HL-60 (cell line): ENCODE measurements around the gene FBXW4.

Experiments used
- DNase-seq, 2 experiments: peaks; one replicate each; pipeline ENCODE4 v3.0.0-alpha.2; 2010 to 2020; ENCODE audit warnings: low read depth in 1 of 2, low spot score in 1 of 2
- H3K27ac ChIP-seq: fragments of 250-450 bp; sonication (Bioruptor Pico); replicated peaks from 2 replicates; pipeline ENCODE4 v1.5.1; 2020; ENCODE audit warnings: mild to moderate bottlenecking, moderate library complexity
- H3K27me3 ChIP-seq: fragments of 250-450 bp; sonication (Bioruptor Pico); 2 replicates; pipeline ENCODE4 v1.5.1; 2021; ENCODE audit warnings: mild to moderate bottlenecking, moderate library complexity; ENCODE audit not compliant: insufficient read depth, poor library complexity, severe bottlenecking
- H3K4me3 ChIP-seq: replicated peaks from 2 replicates; pipeline ENCODE4 v1.5.1; 2011; ENCODE audit warnings: mild to moderate bottlenecking, control low read depth, low read length; ENCODE audit not compliant: insufficient read depth
- GABPA ChIP-seq: IDR thresholded peaks from 2 replicates; pipeline ENCODE4 v1.6.1; 2012; ENCODE audit warnings: low read depth
- POLR2AphosphoS5 ChIP-seq: IDR thresholded peaks from 2 replicates; pipeline ENCODE4 v1.6.1; 2012; ENCODE audit warnings: low read depth
- SPI1 ChIP-seq: IDR thresholded peaks from 2 replicates; pipeline ENCODE4 v1.6.1; 2012; ENCODE audit warnings: low read depth, mild to moderate bottlenecking, borderline replicate concordance
- TF ChIP-seq, protein P1 (sequence below): IDR thresholded peaks from 2 replicates; pipeline ENCODE4 v1.6.1; 2012; ENCODE audit warnings: low read depth; ENCODE audit not compliant: insufficient replicate concordance
- TF ChIP-seq, protein P2 (sequence below): IDR thresholded peaks from one replicate; pipeline ENCODE4 v1.5.1; 2011; ENCODE audit warnings: low read length, control low read depth, inconsistent platforms; ENCODE audit not compliant: insufficient read depth

FBXW4 gene

DNA sequence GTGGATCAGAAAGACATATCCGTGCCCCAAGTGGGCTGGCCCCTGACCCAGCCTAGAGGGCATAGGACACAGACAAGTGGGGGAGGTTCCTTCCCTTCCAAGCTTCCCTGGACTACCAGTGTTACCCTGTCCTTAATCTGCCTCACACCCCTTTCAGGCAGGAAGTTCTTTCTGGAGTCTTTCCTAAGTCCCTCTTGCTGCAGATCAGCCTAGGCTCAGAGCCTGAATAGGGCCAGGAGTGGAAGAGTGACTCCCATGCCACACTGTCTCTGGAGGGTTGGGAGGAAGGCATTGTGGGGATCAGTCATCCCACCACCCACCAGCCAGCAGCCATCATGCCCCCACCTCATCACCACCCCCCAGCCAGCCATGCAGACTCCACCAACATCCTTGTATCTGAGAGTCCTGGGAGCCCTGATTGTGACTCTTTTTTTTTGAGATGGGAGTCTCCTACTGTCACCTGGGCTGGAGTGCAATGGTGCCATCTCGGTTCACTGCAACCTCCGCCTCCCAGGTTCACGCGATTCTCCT lies 129.5 kb downstream of the FBXW4 start:
- DNase-seq = no peak
- H3K27ac ChIP-seq = no peak overlapping the region
- H3K4me3 ChIP-seq = no peak overlapping the region
- no peak for TF ChIP-seq SPI1
- TF ChIP-seq, protein P1, sequence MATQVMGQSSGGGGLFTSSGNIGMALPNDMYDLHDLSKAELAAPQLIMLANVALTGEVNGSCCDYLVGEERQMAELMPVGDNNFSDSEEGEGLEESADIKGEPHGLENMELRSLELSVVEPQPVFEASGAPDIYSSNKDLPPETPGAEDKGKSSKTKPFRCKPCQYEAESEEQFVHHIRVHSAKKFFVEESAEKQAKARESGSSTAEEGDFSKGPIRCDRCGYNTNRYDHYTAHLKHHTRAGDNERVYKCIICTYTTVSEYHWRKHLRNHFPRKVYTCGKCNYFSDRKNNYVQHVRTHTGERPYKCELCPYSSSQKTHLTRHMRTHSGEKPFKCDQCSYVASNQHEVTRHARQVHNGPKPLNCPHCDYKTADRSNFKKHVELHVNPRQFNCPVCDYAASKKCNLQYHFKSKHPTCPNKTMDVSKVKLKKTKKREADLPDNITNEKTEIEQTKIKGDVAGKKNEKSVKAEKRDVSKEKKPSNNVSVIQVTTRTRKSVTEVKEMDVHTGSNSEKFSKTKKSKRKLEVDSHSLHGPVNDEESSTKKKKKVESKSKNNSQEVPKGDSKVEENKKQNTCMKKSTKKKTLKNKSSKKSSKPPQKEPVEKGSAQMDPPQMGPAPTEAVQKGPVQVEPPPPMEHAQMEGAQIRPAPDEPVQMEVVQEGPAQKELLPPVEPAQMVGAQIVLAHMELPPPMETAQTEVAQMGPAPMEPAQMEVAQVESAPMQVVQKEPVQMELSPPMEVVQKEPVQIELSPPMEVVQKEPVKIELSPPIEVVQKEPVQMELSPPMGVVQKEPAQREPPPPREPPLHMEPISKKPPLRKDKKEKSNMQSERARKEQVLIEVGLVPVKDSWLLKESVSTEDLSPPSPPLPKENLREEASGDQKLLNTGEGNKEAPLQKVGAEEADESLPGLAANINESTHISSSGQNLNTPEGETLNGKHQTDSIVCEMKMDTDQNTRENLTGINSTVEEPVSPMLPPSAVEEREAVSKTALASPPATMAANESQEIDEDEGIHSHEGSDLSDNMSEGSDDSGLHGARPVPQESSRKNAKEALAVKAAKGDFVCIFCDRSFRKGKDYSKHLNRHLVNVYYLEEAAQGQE = no peak
- TF ChIP-seq, protein P2, sequence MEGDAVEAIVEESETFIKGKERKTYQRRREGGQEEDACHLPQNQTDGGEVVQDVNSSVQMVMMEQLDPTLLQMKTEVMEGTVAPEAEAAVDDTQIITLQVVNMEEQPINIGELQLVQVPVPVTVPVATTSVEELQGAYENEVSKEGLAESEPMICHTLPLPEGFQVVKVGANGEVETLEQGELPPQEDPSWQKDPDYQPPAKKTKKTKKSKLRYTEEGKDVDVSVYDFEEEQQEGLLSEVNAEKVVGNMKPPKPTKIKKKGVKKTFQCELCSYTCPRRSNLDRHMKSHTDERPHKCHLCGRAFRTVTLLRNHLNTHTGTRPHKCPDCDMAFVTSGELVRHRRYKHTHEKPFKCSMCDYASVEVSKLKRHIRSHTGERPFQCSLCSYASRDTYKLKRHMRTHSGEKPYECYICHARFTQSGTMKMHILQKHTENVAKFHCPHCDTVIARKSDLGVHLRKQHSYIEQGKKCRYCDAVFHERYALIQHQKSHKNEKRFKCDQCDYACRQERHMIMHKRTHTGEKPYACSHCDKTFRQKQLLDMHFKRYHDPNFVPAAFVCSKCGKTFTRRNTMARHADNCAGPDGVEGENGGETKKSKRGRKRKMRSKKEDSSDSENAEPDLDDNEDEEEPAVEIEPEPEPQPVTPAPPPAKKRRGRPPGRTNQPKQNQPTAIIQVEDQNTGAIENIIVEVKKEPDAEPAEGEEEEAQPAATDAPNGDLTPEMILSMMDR = no peak
- no peak for TF ChIP-seq GABPA
- no peak for TF ChIP-seq POLR2AphosphoS5
- peaks cover 33% of the 10 kb centered on the region for H3K27me3 ChIP-seq

DNA sequence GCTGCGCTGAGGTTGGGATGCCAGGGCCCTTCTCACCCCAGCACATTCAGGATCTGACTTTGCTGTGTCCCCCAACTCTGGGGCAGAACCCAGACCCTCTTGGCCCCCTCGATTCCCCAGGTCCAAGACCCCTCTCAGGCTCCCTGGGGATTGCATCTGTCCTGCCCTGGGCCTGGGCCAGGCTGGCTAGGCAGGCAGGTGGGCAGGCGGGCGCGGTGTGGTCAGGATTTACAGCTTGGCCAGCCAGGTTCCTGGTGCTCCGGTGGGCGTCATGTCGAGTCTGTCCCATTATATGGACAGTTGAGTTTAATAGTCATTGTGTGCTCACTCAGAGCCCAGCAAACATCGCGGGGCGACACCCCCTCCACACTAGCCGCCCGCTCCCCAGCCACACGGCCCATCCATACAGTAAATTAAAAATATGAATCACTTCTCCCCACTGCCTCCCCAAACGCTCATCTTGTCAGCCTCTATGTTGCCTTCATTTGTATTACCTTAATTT lies 130.4 kb downstream of the FBXW4 start:
- TF ChIP-seq POLR2AphosphoS5 (no peak), GABPA (no peak), SPI1 (no peak)
- TF ChIP-seq, protein P1 = no peak
- TF ChIP-seq, protein P2 = no peak
- Histone ChIP-seq H3K4me3 (no peak overlapping the region), H3K27me3 (peaks cover 28% of the 10 kb centered on the region)

DNA sequence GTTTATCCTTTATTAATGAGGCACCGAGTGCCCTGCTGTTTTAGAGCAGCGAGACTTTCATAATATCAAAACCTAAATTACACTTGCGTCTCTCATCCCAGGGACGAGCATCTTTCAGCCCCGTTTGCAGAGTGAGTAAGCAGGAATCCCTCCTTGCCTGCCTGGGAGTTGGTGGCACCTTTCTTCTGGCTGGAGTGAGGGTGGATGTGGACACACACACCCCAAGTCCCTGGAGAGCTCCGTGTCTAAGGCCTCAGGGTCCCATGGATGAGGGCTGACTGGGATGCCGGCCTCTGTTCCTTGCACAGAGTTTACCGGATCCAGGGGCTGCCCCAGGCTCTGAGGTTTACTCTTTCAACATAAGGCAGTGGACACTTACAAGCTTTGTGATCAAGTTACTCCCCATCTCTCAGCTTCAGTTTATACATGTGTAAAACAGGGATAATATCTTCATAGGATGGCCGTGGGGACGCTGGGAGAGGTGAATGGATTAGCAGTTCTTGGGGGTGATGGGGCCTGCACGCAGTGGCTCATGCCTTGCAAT lies 131.4 kb downstream of the FBXW4 start:
- H3K27ac ChIP-seq = no peak overlapping the region
- peaks cover 20% of the 10 kb centered on the region for H3K27me3 ChIP-seq
- H3K4me3 ChIP-seq = no peak overlapping the region
- no peak for DNase-seq
- no peak for TF ChIP-seq POLR2AphosphoS5
- TF ChIP-seq GABPA = no peak
- TF ChIP-seq, protein P1 = no peak
- TF ChIP-seq SPI1 = no peak
- TF ChIP-seq, protein P2 = no peak

More for the DNA sequence above, 130.4 kb downstream of the FBXW4 start:
- DNase-seq = no peak
- H3K27ac ChIP-seq = no peak overlapping the region
